MM.1S (cell line): ENCODE measurements around the gene LINGO4.

Source experiments
- EZH2 ChIP-seq: fragments of 300-600 bp; sonication (generic); optimal IDR thresholded peaks from 2 replicates; pipeline ENCODE3; 2017; ENCODE audit warnings: low read depth, mild to moderate bottlenecking, antibody characterized with exemption, low read length, mixed read lengths
- TF ChIP-seq, protein P1 (sequence below): fragments of 300-600 bp; sonication (generic); IDR thresholded peaks from 2 replicates; pipeline ENCODE4 v1.5.1; 2016; ENCODE audit warnings: antibody characterized with exemption, low read length, mixed read lengths

DNA sequence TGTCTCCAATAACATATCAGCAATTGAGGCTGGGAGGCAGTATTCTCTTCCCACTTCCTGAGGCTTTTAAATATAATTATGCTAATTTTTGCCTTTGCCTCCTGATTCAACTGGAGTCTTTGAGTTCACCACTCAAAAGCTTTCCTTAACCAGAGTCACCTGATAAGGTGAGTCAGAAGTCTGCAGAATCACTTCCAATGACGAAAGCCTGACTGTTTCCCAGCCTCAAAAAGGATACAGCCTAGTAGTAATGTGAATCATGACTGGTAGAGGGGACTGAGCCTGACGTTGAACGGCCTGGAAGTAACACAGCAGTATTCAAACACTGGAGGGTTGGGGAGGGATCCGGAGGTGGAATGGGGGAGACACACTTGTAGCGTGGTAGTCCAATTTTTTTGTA, 31.5 kb downstream of the LINGO4 start:
- TF ChIP-seq, protein P1, sequence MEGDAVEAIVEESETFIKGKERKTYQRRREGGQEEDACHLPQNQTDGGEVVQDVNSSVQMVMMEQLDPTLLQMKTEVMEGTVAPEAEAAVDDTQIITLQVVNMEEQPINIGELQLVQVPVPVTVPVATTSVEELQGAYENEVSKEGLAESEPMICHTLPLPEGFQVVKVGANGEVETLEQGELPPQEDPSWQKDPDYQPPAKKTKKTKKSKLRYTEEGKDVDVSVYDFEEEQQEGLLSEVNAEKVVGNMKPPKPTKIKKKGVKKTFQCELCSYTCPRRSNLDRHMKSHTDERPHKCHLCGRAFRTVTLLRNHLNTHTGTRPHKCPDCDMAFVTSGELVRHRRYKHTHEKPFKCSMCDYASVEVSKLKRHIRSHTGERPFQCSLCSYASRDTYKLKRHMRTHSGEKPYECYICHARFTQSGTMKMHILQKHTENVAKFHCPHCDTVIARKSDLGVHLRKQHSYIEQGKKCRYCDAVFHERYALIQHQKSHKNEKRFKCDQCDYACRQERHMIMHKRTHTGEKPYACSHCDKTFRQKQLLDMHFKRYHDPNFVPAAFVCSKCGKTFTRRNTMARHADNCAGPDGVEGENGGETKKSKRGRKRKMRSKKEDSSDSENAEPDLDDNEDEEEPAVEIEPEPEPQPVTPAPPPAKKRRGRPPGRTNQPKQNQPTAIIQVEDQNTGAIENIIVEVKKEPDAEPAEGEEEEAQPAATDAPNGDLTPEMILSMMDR, result no peak
- no peak for TF ChIP-seq EZH2
